B cell (primary cell): Measurements from ENCODE around the gene GLYATL1. TPM values are rescaled to one million over a fixed set of nuclear protein-coding genes. Genes with fewer than 3 reads are reported as not detected.

ENCODE experiments used
- ATAC-seq: fragments of 200-7000 bp; cut with Tn5 transposase; one replicate; pipeline ENCODE4 v1.10.0; 2021; ENCODE audit warnings: low read depth, mild to moderate bottlenecking, moderate number of reproducible peaks, moderate library complexity
- CTCF ChIA-PET: fragments of 350-600 bp; sonication (Branson Sonifier 250); formaldehyde crosslinking; loops from one replicate; lab custom pipeline; 2021; ENCODE audit warnings: antibody characterized with exemption, inconsistent platforms; lab: Charles Lee
- POLR2A ChIA-PET: fragments of 350-600 bp; sonication (Branson Sonifier 250); formaldehyde crosslinking; loops from one replicate; lab custom pipeline; 2021; ENCODE audit warnings: antibody characterized with exemption; lab: Charles Lee
- DNase-seq: peaks from one replicate; pipeline ENCODE4 v3.0.0; 2013
- H2AFZ ChIP-seq: 2 replicates; pipeline ENCODE4 v1.6.1; 2012; ENCODE audit warnings: mild to moderate bottlenecking, low read depth, low read length; ENCODE audit not compliant: insufficient read depth, poor library complexity, severe bottlenecking
- H3K27ac ChIP-seq, 2 donors: 1 replicate in 1 of 2; 2 replicates in 1 of 2; pipeline ENCODE4 v1.5.1; 2012 to 2013; ENCODE audit warnings: low read length in 2 of 2, mild to moderate bottlenecking in 2 of 2, moderate library complexity in 1 of 2
- H3K27me3 ChIP-seq, 4 experiments: fragments of 200-600 bp in 1 of 4; sonication (generic) in 1 of 4; replicated peaks in 1 of 4; 1 replicate in 2 of 4; 2 replicates in 2 of 4; pipeline versions ENCODE4 v1.6.1 to v1.7.0; 2013 to 2016; ENCODE audit warnings: low read length in 3 of 4, mild to moderate bottlenecking in 2 of 4, mixed read lengths in 1 of 4, moderate library complexity in 1 of 4; ENCODE audit not compliant: insufficient read depth in 4 of 4, control insufficient read depth in 3 of 4; ENCODE audit errors: control extremely low read depth in 1 of 4
- H3K36me3 ChIP-seq, 2 experiments: replicated peaks in 1 of 2; 1 replicate in 1 of 2; 2 replicates in 1 of 2; pipeline versions ENCODE4 v1.6.1 to v1.7.1; 2013; ENCODE audit warnings: low read length in 1 of 2; ENCODE audit not compliant: insufficient read depth in 2 of 2, control insufficient read depth in 1 of 2; ENCODE audit errors: control extremely low read depth in 1 of 2, extremely low read depth in 1 of 2
- H3K4me1 ChIP-seq, 2 donors: fragments of 200-600 bp in 1 of 2; sonication (generic) in 1 of 2; 1 replicate in 1 of 2; 2 replicates in 1 of 2; pipeline versions ENCODE4 v1.5.1 to v1.6.1; 2013 to 2017; ENCODE audit warnings: low read length in 2 of 2; ENCODE audit not compliant: control insufficient read depth in 2 of 2, insufficient read depth in 2 of 2
- H3K4me2 ChIP-seq: replicated peaks from 2 replicates; pipeline ENCODE3; 2012; ENCODE audit warnings: mild to moderate bottlenecking, low read depth, low read length; ENCODE audit not compliant: poor library complexity, severe bottlenecking
- H3K4me3 ChIP-seq, 5 experiments: fragments of 200-600 bp in 1 of 5; sonication (generic) in 1 of 5; 1 replicate in 3 of 5; 2 replicates in 2 of 5; pipeline versions ENCODE4 v1.5.1 to v1.7.0; 2011 to 2016; ENCODE audit warnings: low read length in 4 of 5, mild to moderate bottlenecking in 4 of 5, low read depth in 2 of 5, control low read depth in 1 of 5, moderate library complexity in 1 of 5; ENCODE audit not compliant: insufficient read depth in 1 of 5; ENCODE audit errors: control extremely low read depth in 1 of 5, extremely low read depth in 1 of 5
- H3K79me2 ChIP-seq: fragments of 200-600 bp; sonication (generic); one replicate; pipeline ENCODE4 v1.6.0; 2016; ENCODE audit warnings: low read length; ENCODE audit not compliant: control insufficient read depth, insufficient read depth
- H3K9ac ChIP-seq: fragments of 200-600 bp; sonication (generic); 2 replicates; pipeline ENCODE4 v1.6.1; 2017; ENCODE audit warnings: mild to moderate bottlenecking, low read length, moderate library complexity
- H3K9me3 ChIP-seq, 3 donors: one replicate each; pipeline versions ENCODE4 v1.6.1 to v1.7.1; 2013; ENCODE audit warnings: low read length in 2 of 3; ENCODE audit not compliant: control insufficient read depth in 2 of 3, insufficient read depth in 1 of 3; ENCODE audit errors: control extremely low read depth in 1 of 3
- H4K20me1 ChIP-seq: 2 replicates; pipeline ENCODE4 v1.6.0; 2012; ENCODE audit warnings: mild to moderate bottlenecking, low read length; ENCODE audit not compliant: insufficient read depth, control insufficient read depth, poor library complexity, severe bottlenecking
- H3K27ac Mint-ChIP-seq: one replicate; pipeline ENCODE4 v1.8.0; 2021; ENCODE audit warnings: mixed read lengths
- H3K27me3 Mint-ChIP-seq: one replicate; pipeline ENCODE4 v1.8.0; 2021; ENCODE audit warnings: mixed read lengths
- H3K4me1 Mint-ChIP-seq: one replicate; pipeline ENCODE4 v1.8.0; 2021; ENCODE audit warnings: mixed read lengths
- H3K4me3 Mint-ChIP-seq: one replicate; pipeline ENCODE4 v1.8.0; 2021; ENCODE audit warnings: mixed read lengths
- H3K9me3 Mint-ChIP-seq: one replicate; pipeline ENCODE4 v1.8.0; 2022; ENCODE audit warnings: mixed read lengths; ENCODE audit not compliant: insufficient read depth
- CTCF ChIP-seq: fragments of 200-600 bp; IDR thresholded peaks from one replicate; pipeline ENCODE4 v1.8.0; 2022; ENCODE audit warnings: antibody characterized with exemption, mild to moderate bottlenecking
- EZH2 ChIP-seq: IDR thresholded peaks from 2 replicates; pipeline ENCODE4 v1.6.1; 2012; ENCODE audit warnings: borderline replicate concordance, low read depth, mild to moderate bottlenecking, moderate library complexity, low read length; ENCODE audit not compliant: insufficient read depth, poor library complexity, severe bottlenecking
- WGBS: methylation state at CpG from one replicate; pipeline ENCODE4 v1.1.5; 2013; ENCODE audit warnings: missing lambda C conversion rate; ENCODE audit not compliant: insufficient coverage; 5-methylcytosine and 5-hydroxymethylcytosine counted together
- intact Hi-C: fragments of 100-400 bp; cut with micrococcal nuclease; formaldehyde crosslinking; loops from one replicate; pipeline ENCODE4 v1.10.0; 2022
- polyA plus RNA-seq: library from polyadenylated mRNA; depleted of rRNA; stranded (reverse); fragments of >200 nt; gene quantifications from 2 replicates; pipeline ENCODE4 v1.2.3, GENCODE V29; 2012
- total RNA-seq, 2 donors: library from RNA; stranded (reverse); fragments of 120-200 nt in 1 of 2; gene quantifications; 1 replicate in 1 of 2; 2 replicates in 1 of 2; pipeline versions ENCODE4 v1.2.3 to v1.2.4, GENCODE V29; 2013 to 2022

Gene GLYATL1
- total and polyA plus RNA-seq, 2 donors (not counting 1 experiment from before 2014, with no cell fraction given) = not detected

- Histone ChIP-seq H3K27ac (no peak overlapping the region), H3K36me3 (no peaks in the 10 kb centered on the region), H3K9ac (no peak overlapping the region), H2AFZ (no peak overlapping the region), H3K79me2 (no peaks in the 10 kb centered on the region), H3K9me3 (no peaks in the 10 kb centered on the region), H3K4me3 (no peak overlapping the region), H3K4me2 (no peak overlapping the region), H4K20me1 (no peaks in the 10 kb centered on the region), H3K4me1 (peaks cover 3 to 6% of the 10 kb centered on the region in 2 donors), H3K27me3 (no peaks in the 10 kb centered on the region)
- Mint-ChIP-seq H3K27ac (no peak overlapping the region), H3K27me3 (no peaks in the 10 kb centered on the region), H3K4me3 (no peak overlapping the region), H3K9me3 (no peaks in the 10 kb centered on the region), H3K4me1 (peaks cover 17% of the 10 kb centered on the region)
- POLR2A ChIA-PET = no interaction called here
- no peak for DNase-seq
- TF ChIP-seq CTCF = no peak
- no peak for TF ChIP-seq EZH2
- intact Hi-C loops = no loop called here
- CTCF ChIA-PET = no interaction called here
- ATAC-seq = no peak
- 100% methylated on average over 2 of the region's 2 CpGs for WGBS
These were observed 39.9 kb downstream of the GLYATL1 start for GRCh38 chr11:58979222-58979621.

- Histone ChIP-seq H3K4me3 (no peak overlapping the region), H3K79me2 (no peaks in the 10 kb centered on the region), H3K4me2 (peak overlapping the region; percentile 15), H3K9me3 (no peaks in the 10 kb centered on the region), H3K27me3 (no peaks in the 10 kb centered on the region), H3K9ac (no peak overlapping the region), H3K27ac (no peak overlapping the region), H4K20me1 (no peaks in the 10 kb centered on the region), H2AFZ (no peak overlapping the region), H3K36me3 (no peaks in the 10 kb centered on the region), H3K4me1 (peaks cover 3 to 6% of the 10 kb centered on the region in 2 donors)
- peak; percentile 15 for DNase-seq
- 50% methylated on average over 1 of the region's 8 CpGs for WGBS
- ATAC-seq = peak; percentile 24
- Mint-ChIP-seq H3K4me1 (peaks cover 15% of the 10 kb centered on the region), H3K27ac (peak overlapping the region; percentile 44), H3K4me3 (no peak overlapping the region), H3K9me3 (peaks cover 3% of the 10 kb centered on the region), H3K27me3 (no peaks in the 10 kb centered on the region)
- POLR2A ChIA-PET = no interaction called here
- intact Hi-C loops = no loop called here
- TF ChIP-seq CTCF (no peak), EZH2 (no peak)
- CTCF ChIA-PET = interaction anchor here (1.0 kb wide), 1 partner anchor 178 kb away, joined by 4 read pairs; no protein-coding TSS in a partner anchor
These were observed 41.0 kb downstream of the GLYATL1 start for GRCh38 chr11:58980159-58980843.
